ENCODE measurements around the gene POLH. TPM values are rescaled to one million over a fixed set of nuclear protein-coding genes. Genes with fewer than 3 reads are reported as not detected.

Gene POLH
- total and polyA plus RNA-seq, 9 donors, result 8.1 to 15.3 (median 11.9) TPM

DNA sequence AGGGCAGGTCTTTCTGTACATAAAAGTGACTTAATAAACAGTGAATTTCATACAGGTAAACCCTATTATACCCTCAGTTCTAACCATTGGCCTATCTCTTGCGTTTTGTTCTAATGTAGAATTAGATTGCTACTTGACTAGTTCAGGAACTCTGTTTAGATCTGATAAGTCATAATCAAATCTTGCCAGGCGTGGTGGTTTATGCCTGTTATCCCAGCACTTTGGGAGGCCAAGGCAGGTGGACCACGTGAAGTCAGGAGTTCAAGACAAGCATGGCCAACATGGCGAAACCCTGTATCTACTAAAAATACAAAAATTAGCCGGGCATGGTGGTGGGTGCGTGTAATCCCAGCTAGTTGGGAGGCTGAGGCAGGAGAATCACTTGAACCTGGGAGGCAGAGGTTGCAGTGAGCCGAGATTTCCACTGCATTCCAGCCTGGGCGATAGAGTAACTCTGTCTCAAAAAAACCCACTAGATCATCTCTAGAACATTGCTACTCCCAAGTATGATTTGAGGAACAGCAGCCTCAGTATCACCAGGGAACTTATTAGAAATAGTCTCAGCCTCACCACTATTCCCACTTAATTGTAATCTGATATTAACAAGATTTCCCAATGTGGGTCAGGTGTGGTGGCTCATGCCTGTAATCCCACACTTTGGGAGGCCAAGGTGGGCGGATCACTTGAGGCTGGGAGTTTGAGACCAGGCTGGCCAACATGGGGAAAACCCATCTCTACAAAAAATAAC lies 40.9 kb downstream of the POLH start:
- no peak overlapping the region for H3K27ac ChIP-seq (ENCODE audit: low read length)
- H3K27me3 ChIP-seq (ENCODE audit: control insufficient read depth, insufficient read depth, low read length), result no peaks in the 10 kb centered on the region
- no peaks in the 10 kb centered on the region for H3K4me1 ChIP-seq (ENCODE audit: control insufficient read depth, insufficient read depth, low read length)
- no peak for DNase-seq
- peaks cover 44% of the 10 kb centered on the region for H3K36me3 ChIP-seq (ENCODE audit: control insufficient read depth, insufficient read depth, low read length)
- H3K4me3 ChIP-seq (ENCODE audit: low read length), result no peak overlapping the region
- WGBS (ENCODE audit: insufficient coverage), result 100% methylated on average over 3 of the region's 9 CpGs
- no peaks in the 10 kb centered on the region for H3K9me3 ChIP-seq (replicated peaks; ENCODE audit: control insufficient read depth, low read depth, low read length)

- H3K9me3 ChIP-seq (replicated peaks; ENCODE audit: control insufficient read depth, low read depth, low read length), result no peaks in the 10 kb centered on the region
- WGBS (ENCODE audit: insufficient coverage), result 97% methylated on average over 10 of the region's 12 CpGs
- peaks cover 68% of the 10 kb centered on the region for H3K36me3 ChIP-seq (ENCODE audit: control insufficient read depth, insufficient read depth, low read length)
- H3K4me1 ChIP-seq (ENCODE audit: control insufficient read depth, insufficient read depth, low read length), result no peaks in the 10 kb centered on the region
- H3K27me3 ChIP-seq (ENCODE audit: control insufficient read depth, insufficient read depth, low read length), result no peaks in the 10 kb centered on the region
- H3K4me3 ChIP-seq (ENCODE audit: low read length), result no peak overlapping the region
- no peak for DNase-seq
- no peak overlapping the region for H3K27ac ChIP-seq (ENCODE audit: low read length)
Observed at GRCh38 chr6:43621078-43621835, 45.3 kb downstream of the POLH start.

DNA sequence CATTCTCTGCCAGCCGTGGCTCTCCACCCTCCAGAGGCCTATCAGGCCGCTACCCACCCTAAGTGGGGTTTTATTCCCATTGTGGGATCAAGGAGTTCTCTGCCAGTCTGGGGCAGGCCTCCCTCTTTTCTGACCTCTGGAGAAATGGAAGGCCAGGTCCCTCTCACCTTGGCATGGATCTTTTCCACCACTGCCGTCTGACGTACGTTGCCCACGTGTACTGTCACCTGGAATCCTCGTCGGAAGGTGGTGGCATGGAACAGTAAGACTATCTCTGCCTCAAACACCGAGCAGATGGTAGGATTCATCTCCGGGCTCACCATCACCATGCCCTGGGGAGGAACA lies 45.8 kb downstream of the POLH start:
- no peak overlapping the region for H3K4me3 ChIP-seq (ENCODE audit: low read length)
- H3K9me3 ChIP-seq (replicated peaks; ENCODE audit: control insufficient read depth, low read depth, low read length), result no peaks in the 10 kb centered on the region
- DNase-seq, result no peak
- peaks cover 2% of the 10 kb centered on the region for H3K4me1 ChIP-seq (ENCODE audit: control insufficient read depth, insufficient read depth, low read length)
- H3K27me3 ChIP-seq (ENCODE audit: control insufficient read depth, insufficient read depth, low read length), result no peaks in the 10 kb centered on the region
- 89% methylated on average over 7 of the region's 10 CpGs for WGBS (ENCODE audit: insufficient coverage)
- peaks cover 70% of the 10 kb centered on the region for H3K36me3 ChIP-seq (ENCODE audit: control insufficient read depth, insufficient read depth, low read length)
- no peak overlapping the region for H3K27ac ChIP-seq (ENCODE audit: low read length)

GRCh38 chr6:43622541-43622940 lies 46.6 kb downstream of the POLH start:
- peaks cover 74% of the 10 kb centered on the region for H3K36me3 ChIP-seq (ENCODE audit: control insufficient read depth, insufficient read depth, low read length)
- no peak for DNase-seq
- H3K27me3 ChIP-seq (ENCODE audit: control insufficient read depth, insufficient read depth, low read length), result no peaks in the 10 kb centered on the region
- no peak overlapping the region for H3K27ac ChIP-seq (ENCODE audit: low read length)
- WGBS (ENCODE audit: insufficient coverage), result 91% methylated on average over 9 of the region's 10 CpGs
- no peak overlapping the region for H3K4me3 ChIP-seq (ENCODE audit: low read length)
- H3K4me1 ChIP-seq (ENCODE audit: control insufficient read depth, insufficient read depth, low read length), result peaks cover 9% of the 10 kb centered on the region
- no peaks in the 10 kb centered on the region for H3K9me3 ChIP-seq (replicated peaks; ENCODE audit: control insufficient read depth, low read depth, low read length)

GRCh38 chr6:43623880-43624785 lies 48.1 kb downstream of the POLH start:
- 92% methylated on average over 8 of the region's 12 CpGs for WGBS (ENCODE audit: insufficient coverage)

GRCh38 chr6:43624786-43625288 lies 48.9 kb downstream of the POLH start:
- no peak overlapping the region for H3K27ac ChIP-seq (ENCODE audit: low read length)
- H3K4me1 ChIP-seq (ENCODE audit: control insufficient read depth, insufficient read depth, low read length), result peaks cover 23% of the 10 kb centered on the region
- no peaks in the 10 kb centered on the region for H3K9me3 ChIP-seq (replicated peaks; ENCODE audit: control insufficient read depth, low read depth, low read length)
- DNase-seq, result no peak
- 93% methylated on average over 2 of the region's 7 CpGs for WGBS (ENCODE audit: insufficient coverage)
- H3K36me3 ChIP-seq (ENCODE audit: control insufficient read depth, insufficient read depth, low read length), result peaks cover 73% of the 10 kb centered on the region
- no peak overlapping the region for H3K4me3 ChIP-seq (ENCODE audit: low read length)
- H3K27me3 ChIP-seq (ENCODE audit: control insufficient read depth, insufficient read depth, low read length), result no peaks in the 10 kb centered on the region

More at GRCh38 chr6:43623880-43624785, 48.1 kb downstream of the POLH start:
- Histone ChIP-seq H3K9me3 (replicated peaks; ENCODE audit: control insufficient read depth, low read depth, low read length) (no peaks in the 10 kb centered on the region), H3K4me3 (ENCODE audit: low read length) (no peak overlapping the region), H3K4me1 (ENCODE audit: control insufficient read depth, insufficient read depth, low read length) (peaks cover 18% of the 10 kb centered on the region), H3K27ac (ENCODE audit: low read length) (no peak overlapping the region), H3K36me3 (ENCODE audit: control insufficient read depth, insufficient read depth, low read length) (peaks cover 75% of the 10 kb centered on the region), H3K27me3 (ENCODE audit: control insufficient read depth, insufficient read depth, low read length) (no peaks in the 10 kb centered on the region)
- no peak for DNase-seq

DNA sequence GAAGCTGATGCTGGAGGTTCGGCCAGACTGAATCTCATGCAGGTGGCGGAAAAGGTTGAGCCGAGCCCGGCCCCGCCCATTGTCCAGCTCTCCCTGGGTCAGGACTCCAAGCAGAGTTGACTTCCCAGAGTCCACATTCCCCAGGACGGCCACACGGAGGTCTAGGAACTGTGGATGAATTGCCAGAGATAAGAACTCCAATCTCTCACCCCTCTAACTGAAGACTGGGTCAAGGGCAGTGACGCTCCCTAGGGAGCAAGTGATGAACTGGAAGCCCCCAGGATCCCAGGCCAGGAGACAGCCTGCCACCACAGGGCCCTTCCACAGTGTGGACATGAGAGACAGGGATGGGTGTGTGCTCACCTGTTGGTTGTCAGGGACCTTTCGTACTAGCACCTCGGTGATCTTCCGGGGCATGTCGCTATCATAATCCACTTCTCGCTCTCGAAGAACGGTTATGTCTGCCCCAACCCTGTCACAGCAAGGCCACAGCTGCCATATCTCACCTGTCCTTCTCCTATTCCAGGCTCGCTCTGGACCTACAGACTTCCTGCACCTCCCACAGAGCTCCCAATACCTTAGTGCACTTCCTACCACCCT lies 49.5 kb downstream of the POLH start:
- Histone ChIP-seq H3K27me3 (ENCODE audit: control insufficient read depth, insufficient read depth, low read length) (no peaks in the 10 kb centered on the region), H3K27ac (ENCODE audit: low read length) (no peak overlapping the region), H3K9me3 (replicated peaks; ENCODE audit: control insufficient read depth, low read depth, low read length) (no peaks in the 10 kb centered on the region), H3K4me3 (ENCODE audit: low read length) (no peak overlapping the region), H3K4me1 (ENCODE audit: control insufficient read depth, insufficient read depth, low read length) (peaks cover 28% of the 10 kb centered on the region), H3K36me3 (ENCODE audit: control insufficient read depth, insufficient read depth, low read length) (peaks cover 67% of the 10 kb centered on the region)
- 97% methylated on average over 10 of the region's 16 CpGs for WGBS (ENCODE audit: insufficient coverage)
- no peak for DNase-seq

DNA sequence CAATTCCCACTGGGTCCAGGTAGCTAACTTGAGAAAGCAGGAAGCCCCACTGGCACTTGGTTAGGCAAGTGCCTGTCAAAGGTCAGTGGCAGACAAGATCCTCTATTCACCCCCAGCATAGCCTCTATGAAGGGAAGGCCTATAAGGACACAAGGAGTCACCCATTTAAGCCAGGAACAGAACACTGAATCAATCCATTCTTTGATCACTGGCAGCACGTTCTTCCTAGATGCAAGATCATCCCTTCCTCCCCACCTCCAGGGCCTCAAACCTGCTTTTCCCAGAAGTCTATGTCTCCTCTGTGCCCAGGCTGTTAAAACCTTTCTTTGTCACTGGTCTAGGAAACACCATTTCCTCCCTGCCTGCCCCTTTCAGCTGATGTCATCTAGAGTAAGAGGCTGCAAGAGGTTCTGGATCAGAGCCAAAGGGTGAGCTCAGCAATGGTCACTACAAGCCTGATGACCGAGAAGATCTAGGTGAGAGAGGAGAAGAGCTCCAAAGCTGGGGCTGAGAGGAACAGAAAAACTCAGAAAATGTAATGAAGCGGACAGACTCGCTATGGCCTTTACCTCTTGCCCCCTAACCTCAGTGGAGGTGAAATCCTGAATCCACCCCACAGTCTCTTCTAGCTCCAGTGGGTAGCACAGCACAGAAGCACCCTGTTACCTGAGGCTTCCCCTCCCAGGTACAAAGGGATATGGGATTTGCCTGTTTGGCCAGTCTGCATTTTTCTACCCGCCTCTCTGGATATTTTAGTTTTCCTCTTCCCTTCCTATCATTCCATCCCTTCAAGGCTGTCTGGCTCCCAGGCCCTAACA lies 51.2 kb downstream of the POLH start:
- H3K4me1 ChIP-seq (ENCODE audit: control insufficient read depth, insufficient read depth, low read length), result peaks cover 33% of the 10 kb centered on the region
- peak overlapping the region; percentile 87 for H3K27ac ChIP-seq (ENCODE audit: low read length)
- no peaks in the 10 kb centered on the region for H3K9me3 ChIP-seq (replicated peaks; ENCODE audit: control insufficient read depth, low read depth, low read length)
- peak; percentile 91 for DNase-seq
- peaks cover 49% of the 10 kb centered on the region for H3K36me3 ChIP-seq (ENCODE audit: control insufficient read depth, insufficient read depth, low read length)
- no peaks in the 10 kb centered on the region for H3K27me3 ChIP-seq (ENCODE audit: control insufficient read depth, insufficient read depth, low read length)
- no peak overlapping the region for H3K4me3 ChIP-seq (ENCODE audit: low read length)
- WGBS (ENCODE audit: insufficient coverage), result 45% methylated on average over 3 of the region's 5 CpGs

All from muscle of leg (tissue), 11 donors.